Neural cell (in vitro differentiated cells): ENCODE results near the gene CD247. TPM values are rescaled to one million over a fixed set of nuclear protein-coding genes. Genes with fewer than 3 reads are reported as not detected.

Source experiments
- H2AFZ ChIP-seq: fragments of 200-600, 300-800 bp; sonication (generic), shearing (Covaris generic); 2 replicates; pipeline ENCODE4 v1.6.0; 2014; ENCODE audit warnings: low read depth, mild to moderate bottlenecking, antibody characterized with exemption, low read length, moderate library complexity
- H3F3A ChIP-seq: fragments of 200-600 bp; shearing (Covaris generic); 2 replicates; pipeline ENCODE4 v1.6.1; 2016; ENCODE audit warnings: mild to moderate bottlenecking, moderate library complexity, mixed read lengths, antibody characterized with exemption, low read length; ENCODE audit not compliant: insufficient read depth, poor library complexity, severe bottlenecking
- H3K27ac ChIP-seq: fragments of 200-600, 300-800 bp; sonication (generic), shearing (Covaris generic); 2 replicates; pipeline ENCODE4 v1.5.1; 2014; ENCODE audit warnings: mild to moderate bottlenecking, low read length, moderate library complexity
- H3K27me3 ChIP-seq: fragments of 300-800, 200-600 bp; sonication (generic), shearing (Covaris generic); 2 replicates; pipeline ENCODE4 v1.6.0; 2014; ENCODE audit warnings: mild to moderate bottlenecking, low read depth, low read length, moderate library complexity; ENCODE audit not compliant: insufficient read depth
- H3K36me3 ChIP-seq: fragments of 300-800, 200-600 bp; sonication (generic), shearing (Covaris generic); 2 replicates; pipeline ENCODE4 v1.5.1; 2014; ENCODE audit warnings: mild to moderate bottlenecking, antibody characterized with exemption, low read length, moderate library complexity; ENCODE audit not compliant: insufficient read depth
- H3K4me2 ChIP-seq: fragments of 300-800, 200-600 bp; sonication (generic), shearing (Covaris generic); 2 replicates; pipeline ENCODE4 v1.6.0; 2014; ENCODE audit warnings: mild to moderate bottlenecking, low read length
- H3K4me3 ChIP-seq: fragments of 300-800, 200-600 bp; sonication (generic), shearing (Covaris generic); 2 replicates; pipeline ENCODE4 v1.5.1; 2014; ENCODE audit warnings: mild to moderate bottlenecking, low read length, moderate library complexity
- H3K79me2 ChIP-seq: fragments of 200-600 bp; shearing (Covaris generic); replicated peaks from 2 replicates; pipeline ENCODE4 v1.6.0; 2014; ENCODE audit warnings: mild to moderate bottlenecking, low read length, moderate library complexity; ENCODE audit not compliant: insufficient read depth
- H3K9ac ChIP-seq: fragments of 300-800, 200-600 bp; sonication (generic), shearing (Covaris generic); 2 replicates; pipeline ENCODE4 v1.6.1; 2016; ENCODE audit warnings: mild to moderate bottlenecking, low read length, mixed read lengths
- H3K9me2 ChIP-seq: fragments of 200-600 bp; shearing (Covaris generic); 2 replicates; pipeline ENCODE4 v1.6.1; 2016; ENCODE audit warnings: mild to moderate bottlenecking, low read length, mixed read lengths; ENCODE audit not compliant: insufficient read depth
- H3K9me3 ChIP-seq: fragments of 200-600, 300-800 bp; sonication (generic), shearing (Covaris generic); 2 replicates; pipeline ENCODE4 v1.6.1; 2016; ENCODE audit warnings: mild to moderate bottlenecking, mixed run types, low read length, moderate library complexity, mixed read lengths
- H4K20me1 ChIP-seq: fragments of 200-600 bp; shearing (Covaris generic); 2 replicates; pipeline ENCODE4 v1.6.1; 2016; ENCODE audit warnings: mild to moderate bottlenecking, mixed run types; ENCODE audit not compliant: insufficient read depth
- EP300 ChIP-seq: fragments of 450-650 bp; conservative IDR thresholded peaks from 2 replicates; pipeline ENCODE4 v1.6.1; 2014; ENCODE audit warnings: antibody characterized with exemption, mild to moderate bottlenecking, moderate library complexity; ENCODE audit not compliant: poor library complexity, severe bottlenecking
- EZH2 ChIP-seq: fragments of 200-600, 300-800 bp; shearing (Covaris generic), sonication (generic); IDR thresholded peaks from 2 replicates; pipeline ENCODE4 v1.6.1; 2014; ENCODE audit warnings: antibody characterized with exemption, low read length, borderline replicate concordance, mild to moderate bottlenecking; ENCODE audit not compliant: insufficient read depth, poor library complexity, severe bottlenecking
- MXI1 ChIP-seq: fragments of 450-650 bp; conservative IDR thresholded peaks from 2 replicates; pipeline ENCODE4 v1.6.1; 2014; ENCODE audit warnings: antibody characterized with exemption, mild to moderate bottlenecking; ENCODE audit not compliant: poor library complexity, severe bottlenecking
- POLR2AphosphoS5 ChIP-seq: IDR thresholded peaks from 2 replicates; pipeline ENCODE4 v1.6.1; 2012
- RAD21 ChIP-seq: fragments of 450-650 bp; conservative IDR thresholded peaks from 2 replicates; pipeline ENCODE4 v1.6.1; 2014; ENCODE audit warnings: antibody characterized with exemption, mild to moderate bottlenecking, moderate library complexity
- SMC3 ChIP-seq: fragments of 450-650 bp; conservative IDR thresholded peaks from 2 replicates; pipeline ENCODE4 v1.6.1; 2014; ENCODE audit warnings: antibody characterized with exemption, mild to moderate bottlenecking, moderate library complexity; ENCODE audit not compliant: poor library complexity
- TAF1 ChIP-seq: IDR thresholded peaks from 2 replicates; pipeline ENCODE4 v1.6.1; 2012; ENCODE audit warnings: low read depth
- polyA plus RNA-seq: library from polyadenylated mRNA; depleted of rRNA; stranded (reverse); fragments of >200 nt; gene quantifications from 2 replicates; pipeline ENCODE4 v1.2.3, GENCODE V29; 2014
- TF ChIP-seq, protein P1 (sequence below): IDR thresholded peaks from 2 replicates; pipeline ENCODE4 v1.6.1; 2012; ENCODE audit warnings: borderline replicate concordance
- TF ChIP-seq, protein P2 (sequence below): fragments of 450-650 bp; IDR thresholded peaks from 2 replicates; pipeline ENCODE4 v1.5.1; 2014; ENCODE audit warnings: antibody characterized with exemption, mild to moderate bottlenecking, moderate library complexity; ENCODE audit not compliant: poor library complexity, severe bottlenecking

The CD247 gene
- polyA plus RNA-seq, 1 donor from 2014 or later, result not detected

DNA sequence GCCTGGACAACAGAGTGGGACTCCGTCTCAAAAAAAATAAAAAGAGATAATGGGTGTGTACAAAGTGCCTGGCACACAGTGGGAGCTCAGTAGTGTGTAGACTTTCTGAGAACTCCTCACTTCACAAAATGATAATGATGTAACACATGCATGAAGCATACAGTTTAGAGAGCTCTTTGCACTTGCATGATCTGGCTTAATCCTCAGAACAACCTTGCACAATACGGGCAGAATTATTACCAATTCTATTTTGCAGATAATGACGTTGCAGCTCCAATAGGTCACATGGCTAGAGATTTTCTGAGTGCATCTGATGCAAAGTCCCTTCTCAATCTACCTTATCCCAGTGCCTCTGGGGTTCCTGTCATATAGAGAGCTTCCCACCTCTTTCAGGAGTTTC, 71.4 kb downstream of the CD247 start:
- Histone ChIP-seq H3K4me2 (no peak overlapping the region), H3K9me2 (no peaks in the 10 kb centered on the region), H3F3A (no peaks in the 10 kb centered on the region), H3K27ac (no peak overlapping the region), H3K27me3 (no peaks in the 10 kb centered on the region), H3K4me3 (no peak overlapping the region), H4K20me1 (no peaks in the 10 kb centered on the region), H3K9me3 (no peaks in the 10 kb centered on the region), H3K36me3 (no peaks in the 10 kb centered on the region), H3K79me2 (no peaks in the 10 kb centered on the region), H2AFZ (no peak overlapping the region), H3K9ac (no peak overlapping the region)
- TF ChIP-seq, protein P1, sequence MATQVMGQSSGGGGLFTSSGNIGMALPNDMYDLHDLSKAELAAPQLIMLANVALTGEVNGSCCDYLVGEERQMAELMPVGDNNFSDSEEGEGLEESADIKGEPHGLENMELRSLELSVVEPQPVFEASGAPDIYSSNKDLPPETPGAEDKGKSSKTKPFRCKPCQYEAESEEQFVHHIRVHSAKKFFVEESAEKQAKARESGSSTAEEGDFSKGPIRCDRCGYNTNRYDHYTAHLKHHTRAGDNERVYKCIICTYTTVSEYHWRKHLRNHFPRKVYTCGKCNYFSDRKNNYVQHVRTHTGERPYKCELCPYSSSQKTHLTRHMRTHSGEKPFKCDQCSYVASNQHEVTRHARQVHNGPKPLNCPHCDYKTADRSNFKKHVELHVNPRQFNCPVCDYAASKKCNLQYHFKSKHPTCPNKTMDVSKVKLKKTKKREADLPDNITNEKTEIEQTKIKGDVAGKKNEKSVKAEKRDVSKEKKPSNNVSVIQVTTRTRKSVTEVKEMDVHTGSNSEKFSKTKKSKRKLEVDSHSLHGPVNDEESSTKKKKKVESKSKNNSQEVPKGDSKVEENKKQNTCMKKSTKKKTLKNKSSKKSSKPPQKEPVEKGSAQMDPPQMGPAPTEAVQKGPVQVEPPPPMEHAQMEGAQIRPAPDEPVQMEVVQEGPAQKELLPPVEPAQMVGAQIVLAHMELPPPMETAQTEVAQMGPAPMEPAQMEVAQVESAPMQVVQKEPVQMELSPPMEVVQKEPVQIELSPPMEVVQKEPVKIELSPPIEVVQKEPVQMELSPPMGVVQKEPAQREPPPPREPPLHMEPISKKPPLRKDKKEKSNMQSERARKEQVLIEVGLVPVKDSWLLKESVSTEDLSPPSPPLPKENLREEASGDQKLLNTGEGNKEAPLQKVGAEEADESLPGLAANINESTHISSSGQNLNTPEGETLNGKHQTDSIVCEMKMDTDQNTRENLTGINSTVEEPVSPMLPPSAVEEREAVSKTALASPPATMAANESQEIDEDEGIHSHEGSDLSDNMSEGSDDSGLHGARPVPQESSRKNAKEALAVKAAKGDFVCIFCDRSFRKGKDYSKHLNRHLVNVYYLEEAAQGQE, result no peak
- TF ChIP-seq EZH2, result no peak
- TF ChIP-seq MXI1, result no peak
- TF ChIP-seq RAD21, result no peak
- TF ChIP-seq POLR2AphosphoS5, result no peak
- no peak for TF ChIP-seq SMC3
- no peak for TF ChIP-seq TAF1
- TF ChIP-seq, protein P2, sequence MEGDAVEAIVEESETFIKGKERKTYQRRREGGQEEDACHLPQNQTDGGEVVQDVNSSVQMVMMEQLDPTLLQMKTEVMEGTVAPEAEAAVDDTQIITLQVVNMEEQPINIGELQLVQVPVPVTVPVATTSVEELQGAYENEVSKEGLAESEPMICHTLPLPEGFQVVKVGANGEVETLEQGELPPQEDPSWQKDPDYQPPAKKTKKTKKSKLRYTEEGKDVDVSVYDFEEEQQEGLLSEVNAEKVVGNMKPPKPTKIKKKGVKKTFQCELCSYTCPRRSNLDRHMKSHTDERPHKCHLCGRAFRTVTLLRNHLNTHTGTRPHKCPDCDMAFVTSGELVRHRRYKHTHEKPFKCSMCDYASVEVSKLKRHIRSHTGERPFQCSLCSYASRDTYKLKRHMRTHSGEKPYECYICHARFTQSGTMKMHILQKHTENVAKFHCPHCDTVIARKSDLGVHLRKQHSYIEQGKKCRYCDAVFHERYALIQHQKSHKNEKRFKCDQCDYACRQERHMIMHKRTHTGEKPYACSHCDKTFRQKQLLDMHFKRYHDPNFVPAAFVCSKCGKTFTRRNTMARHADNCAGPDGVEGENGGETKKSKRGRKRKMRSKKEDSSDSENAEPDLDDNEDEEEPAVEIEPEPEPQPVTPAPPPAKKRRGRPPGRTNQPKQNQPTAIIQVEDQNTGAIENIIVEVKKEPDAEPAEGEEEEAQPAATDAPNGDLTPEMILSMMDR, result no peak

DNA sequence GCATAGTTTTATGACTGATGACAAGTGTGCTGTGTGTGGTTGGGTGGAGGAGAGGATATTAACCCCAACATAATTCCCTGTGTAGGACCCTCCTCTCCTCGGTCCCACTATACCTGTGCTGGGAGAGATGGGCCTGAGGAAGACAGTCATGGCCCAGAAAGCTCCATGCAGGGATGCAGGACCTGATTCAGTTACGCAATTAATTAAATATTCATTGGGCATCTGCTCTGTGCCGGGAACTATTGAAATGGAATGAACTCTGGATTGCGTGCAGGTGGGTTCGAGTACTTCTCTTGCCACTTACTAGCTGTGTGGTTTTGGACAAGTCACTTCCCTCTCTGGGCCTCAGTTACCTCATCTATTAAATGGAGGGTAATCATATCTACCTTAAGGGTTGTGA, 74.6 kb downstream of the CD247 start:
- no peaks in the 10 kb centered on the region for H3K9me3 ChIP-seq
- no peaks in the 10 kb centered on the region for H3K9me2 ChIP-seq
- H3K36me3 ChIP-seq, result no peaks in the 10 kb centered on the region
- H3K27me3 ChIP-seq, result peaks cover 9% of the 10 kb centered on the region
- no peaks in the 10 kb centered on the region for H3F3A ChIP-seq
- H4K20me1 ChIP-seq, result no peaks in the 10 kb centered on the region
- H2AFZ ChIP-seq, result no peak overlapping the region
- H3K4me3 ChIP-seq, result no peak overlapping the region
- H3K9ac ChIP-seq, result no peak overlapping the region
- no peaks in the 10 kb centered on the region for H3K79me2 ChIP-seq
- H3K4me2 ChIP-seq, result no peak overlapping the region
- TF ChIP-seq TAF1 (no peak), EP300 (no peak), RAD21 (no peak), EZH2 (no peak), SMC3 (no peak), POLR2AphosphoS5 (no peak), MXI1 (no peak)
- TF ChIP-seq, protein P2, result no peak
- TF ChIP-seq, protein P1, result no peak
- no peak overlapping the region for H3K27ac ChIP-seq
